COR-L47 (cell line): ENCODE results near the gene DPAGT1.
A peak's percentile ranks its signal among the peaks of the same experiment; 100 is the strongest.
"Not testable (repeated sequence)": the region's sequence is repeated elsewhere in the genome, so short reads cannot be mapped to it uniquely, and the experiment has no call there.

ENCODE experiments used
- DNase-seq: peaks from one replicate; lab custom pipeline; 2025; lab: John Stamatoyannopoulos, UW

The DPAGT1 gene

DNA sequence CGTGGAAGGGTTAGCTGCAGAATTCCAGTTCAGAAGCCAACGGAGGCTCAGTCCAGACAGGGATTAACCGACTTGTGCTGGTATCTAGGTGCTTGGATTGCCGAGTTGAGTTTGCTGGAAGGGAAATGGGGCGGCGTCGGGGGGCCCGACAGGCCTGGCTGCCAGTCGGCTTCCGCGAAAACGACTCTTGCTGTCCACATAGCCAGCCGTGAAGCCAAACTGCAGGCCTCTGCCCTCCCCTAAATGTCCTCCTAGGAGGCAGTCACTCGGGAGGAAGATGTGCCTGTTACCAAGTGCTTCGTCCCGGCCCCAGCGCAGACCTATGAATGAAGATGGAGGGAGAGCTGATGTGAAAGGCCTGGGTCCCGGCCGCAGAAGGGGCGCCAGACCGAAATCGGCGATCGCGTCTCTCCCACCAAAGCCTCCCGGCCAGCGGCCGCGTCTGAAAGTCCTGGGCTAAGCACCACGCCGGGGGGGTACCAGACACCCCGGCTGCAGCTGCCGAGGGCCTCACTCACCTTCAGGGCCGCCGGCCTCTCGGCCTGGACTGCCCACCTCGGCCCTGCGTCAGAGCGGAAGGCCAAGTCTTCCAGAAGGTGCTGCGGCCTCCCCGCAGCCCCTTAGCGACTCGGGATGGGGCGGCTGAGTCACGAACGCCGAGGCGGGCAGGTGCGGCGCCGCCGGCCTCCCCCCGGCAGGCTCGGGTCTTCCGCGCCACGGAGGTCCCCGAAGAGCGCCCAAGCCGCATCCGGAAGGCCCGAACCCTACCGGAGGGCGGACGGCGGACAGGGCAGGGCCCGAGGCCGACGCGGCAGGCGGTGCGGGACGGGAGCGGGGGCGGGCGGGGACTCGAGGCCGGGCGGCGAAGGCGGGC, 7.5 kb downstream of the DPAGT1 start:
- DNase-seq: no peak

- no peak for DNase-seq
These were observed 8.5 kb downstream of the DPAGT1 start for GRCh38 chr11:119092880-119093842.

DNA sequence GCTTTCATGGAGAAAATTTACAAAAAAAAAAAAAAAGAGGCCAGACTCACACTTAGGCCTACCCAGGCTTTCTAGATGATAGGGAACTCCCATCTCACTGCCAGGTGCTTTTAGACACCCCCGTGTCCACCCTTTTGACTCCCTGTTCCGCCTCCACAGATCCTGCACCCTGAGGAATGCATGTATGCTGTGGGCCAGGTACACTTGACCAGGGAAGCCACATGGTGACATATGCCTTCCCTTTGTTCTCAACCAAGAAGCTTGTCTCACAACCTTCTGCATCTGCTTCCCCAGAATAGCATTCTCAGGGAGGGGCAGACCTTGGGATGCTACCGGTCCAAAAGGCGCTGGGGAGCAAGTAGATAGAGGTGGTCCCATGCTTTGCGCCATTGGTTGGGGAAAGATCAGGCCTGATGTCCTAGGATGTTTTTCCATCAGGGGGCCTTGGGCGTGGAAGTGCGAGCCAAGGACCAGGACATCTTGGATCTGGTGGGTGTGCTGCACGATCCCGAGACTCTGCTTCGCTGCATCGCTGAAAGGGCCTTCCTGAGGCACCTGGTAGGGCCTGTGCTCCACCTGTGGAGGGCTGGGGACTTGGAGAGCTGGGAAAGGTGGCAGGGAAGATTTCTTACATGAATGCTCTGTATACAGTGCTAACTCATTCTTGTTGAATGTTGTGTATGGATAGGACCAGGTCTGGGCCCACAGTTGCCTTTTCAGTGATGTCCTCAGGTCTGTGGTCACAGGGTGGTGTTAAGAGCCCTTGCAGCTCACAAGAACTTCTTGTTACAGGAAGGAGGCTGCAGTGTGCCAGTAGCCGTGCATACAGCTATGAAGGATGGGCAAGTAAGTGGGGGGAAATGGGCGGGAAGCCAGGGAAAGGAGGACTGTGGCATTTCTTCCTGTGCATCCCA, 9.4 kb downstream of the DPAGT1 start:
- no peak for DNase-seq

DNA sequence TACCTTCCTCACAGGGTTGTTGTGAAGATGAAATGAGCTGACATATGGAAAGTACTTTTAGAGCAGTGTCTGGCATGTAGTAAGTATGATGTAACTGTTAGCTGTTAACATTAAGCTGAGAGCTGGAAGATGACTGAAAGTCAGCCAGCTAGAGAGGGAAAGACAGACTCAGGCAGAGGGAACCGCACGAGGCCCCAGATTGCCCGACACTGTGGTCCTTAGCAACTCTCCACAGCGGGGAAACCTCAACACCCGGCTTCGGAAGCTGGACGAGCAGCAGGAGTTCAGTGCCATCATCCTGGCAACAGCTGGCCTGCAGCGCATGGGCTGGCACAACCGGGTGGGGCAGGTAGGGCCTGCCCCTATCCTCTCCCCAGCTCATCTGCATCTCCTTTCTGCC, 10.5 kb downstream of the DPAGT1 start:
- DNase-seq: no peak

GRCh38 chr11:119089319-119089718, 12.3 kb downstream of the DPAGT1 start:
- DNase-seq: no peak

DNA sequence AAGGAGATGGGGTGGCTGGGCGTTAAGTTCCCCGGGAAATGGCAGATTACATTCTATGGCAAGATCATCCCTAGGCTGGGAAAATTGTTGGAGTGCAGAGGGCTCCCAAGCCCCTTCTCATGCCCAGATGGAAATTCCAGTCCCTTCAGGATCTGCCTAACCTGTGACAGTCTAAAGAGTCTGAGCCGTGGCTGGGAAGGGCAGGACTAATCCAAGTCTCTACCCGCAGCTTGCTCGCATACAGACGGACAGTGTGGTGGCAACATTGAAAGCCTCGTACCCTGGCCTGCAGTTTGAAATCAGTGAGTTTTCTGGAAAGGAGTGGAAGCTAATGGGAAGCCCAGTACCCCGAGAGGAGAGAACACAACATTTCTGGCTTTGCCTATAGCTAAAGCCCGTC, 13.2 kb downstream of the DPAGT1 start:
- no peak for DNase-seq

DNA sequence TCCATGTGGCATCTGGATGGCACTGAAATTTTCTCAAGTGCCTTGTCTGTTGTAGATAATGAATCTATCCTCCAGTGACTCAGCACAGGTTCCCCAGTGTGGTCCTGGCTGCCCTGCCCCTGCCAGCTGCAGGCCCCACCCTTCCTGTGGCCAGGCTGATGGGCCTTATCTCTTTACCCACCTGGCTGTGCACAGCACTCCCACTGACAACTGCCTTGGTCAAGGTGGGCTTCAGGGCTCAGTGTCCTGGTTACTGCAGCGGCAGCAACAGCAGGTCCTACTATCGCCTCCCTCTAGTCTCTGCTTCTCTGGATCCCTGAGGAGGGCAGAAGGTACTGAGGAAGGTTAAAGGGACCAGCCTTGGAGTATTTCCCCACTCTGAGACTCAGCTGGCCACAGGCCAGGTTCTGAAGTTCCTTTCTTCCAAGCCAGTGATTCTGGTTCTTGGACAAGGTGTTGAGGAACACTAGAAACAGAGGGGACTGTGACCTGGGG, 13.9 kb downstream of the DPAGT1 start:
- no peak for DNase-seq

DNA sequence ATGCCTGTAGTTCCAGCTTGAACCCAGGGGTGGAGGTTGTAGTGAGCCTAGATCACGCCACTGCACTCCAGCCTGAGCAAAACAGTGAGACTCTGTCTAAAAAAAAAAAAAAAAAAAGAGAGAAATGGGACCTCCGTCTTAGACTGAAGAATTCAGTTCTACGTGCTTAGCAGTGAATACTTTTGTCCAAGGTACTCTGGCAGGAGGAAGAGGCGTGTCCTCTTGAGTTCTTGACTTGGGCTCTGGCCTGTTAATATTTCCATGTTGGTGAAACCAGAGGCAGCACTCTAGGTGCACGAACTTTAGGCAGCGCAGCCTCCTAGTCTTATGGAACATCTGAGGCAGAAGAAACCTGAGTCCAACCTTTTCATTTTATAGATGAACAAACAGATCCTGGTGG, 14.5 kb downstream of the DPAGT1 start:
- no peak for DNase-seq

DNA sequence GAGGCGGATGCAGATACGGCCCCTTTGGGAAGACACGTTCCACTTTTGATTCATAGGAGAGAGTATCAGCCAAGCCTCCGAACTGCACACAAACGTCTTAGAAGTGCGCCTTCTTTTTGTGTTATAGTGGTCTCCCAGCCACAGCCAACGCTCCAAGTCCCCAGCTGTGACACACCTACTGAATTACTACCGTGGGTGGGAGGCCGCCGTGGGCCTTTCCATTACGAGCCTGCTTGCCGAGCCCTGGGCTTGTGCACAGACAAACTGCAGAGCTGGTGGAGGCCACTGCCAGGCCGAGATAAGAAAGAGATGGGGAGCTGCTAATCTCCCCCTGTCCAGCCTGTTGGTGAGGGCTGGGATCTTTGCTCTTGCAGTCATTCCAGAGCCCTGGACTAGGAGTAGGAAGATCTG, 16.2 kb downstream of the DPAGT1 start:
- DNase-seq: no peak

DNA sequence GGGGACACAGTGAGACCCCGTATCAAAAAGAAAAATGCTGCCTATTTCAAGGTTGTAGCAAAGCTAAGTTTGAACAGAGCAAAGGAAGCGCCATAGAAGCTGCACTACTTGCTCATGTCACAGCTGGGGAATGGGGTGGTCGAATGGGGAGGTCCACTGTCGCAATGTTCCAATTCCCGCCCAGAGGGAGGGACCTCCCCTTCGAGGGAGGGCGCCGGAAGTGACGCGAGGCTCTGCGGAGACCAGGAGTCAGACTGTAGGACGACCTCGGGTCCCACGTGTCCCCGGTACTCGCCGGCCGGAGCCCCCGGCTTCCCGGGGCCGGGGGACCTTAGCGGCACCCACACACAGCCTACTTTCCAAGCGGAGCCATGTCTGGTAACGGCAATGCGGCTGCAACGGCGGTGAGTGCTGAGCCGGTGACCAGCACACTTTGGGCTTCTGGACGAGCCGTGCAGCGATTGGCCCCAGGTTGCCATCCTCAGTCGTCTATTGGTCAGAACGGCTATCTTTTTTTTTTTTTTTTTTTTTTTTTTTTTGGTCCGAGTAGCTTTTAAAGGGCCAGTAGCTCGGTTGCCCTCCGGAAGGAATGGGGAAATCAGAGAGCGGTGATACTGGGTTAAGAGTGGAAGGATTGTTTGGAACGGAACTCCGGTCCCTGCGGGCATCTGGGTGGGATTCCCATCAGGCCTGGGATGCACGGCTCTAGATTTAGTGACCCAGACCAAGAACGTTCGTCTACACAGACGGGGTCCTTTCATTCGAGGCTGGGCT, 16.8 kb downstream of the DPAGT1 start, which contains the start of gene HMBS:
TSS of gene HMBS (plus strand) at position 219 of the 774 bp plus-strand sequence. CDS start at position 372, 153 bp downstream.
- peak; percentile 88 for DNase-seq

GRCh38 chr11:119081682-119082260, 19.9 kb downstream of the DPAGT1 start:
- DNase-seq: no peak

- DNase-seq: no peak
These were observed 22.8 kb downstream of the DPAGT1 start for GRCh38 chr11:119078675-119079420.

GRCh38 chr11:119077839-119078238, 23.8 kb downstream of the DPAGT1 start:
- DNase-seq: no peak

GRCh38 chr11:119067371-119068222, 34.1 kb downstream of the DPAGT1 start, which contains the start of gene VPS11:
Gene VPS11 (plus strand): TSS chr11:119067818. CDS start chr11:119067824, 6 bp downstream.
- DNase-seq: peak; percentile 92

- DNase-seq: no peak
These were observed 36.3 kb downstream of the DPAGT1 start for GRCh38 chr11:119065369-119065768.

- DNase-seq: no peak
These were observed 38.9 kb downstream of the DPAGT1 start for GRCh38 chr11:119062779-119063178.

- DNase-seq: no peak
These were observed 40.4 kb downstream of the DPAGT1 start for GRCh38 chr11:119061256-119061655.

- not testable (repeated sequence) for DNase-seq
These were observed 42.5 kb downstream of the DPAGT1 start for GRCh38 chr11:119059128-119059527.
